SK-N-DZ (cell line): ENCODE results near the gene RRP12.

Source experiments
- DNase-seq: peaks from one replicate; pipeline ENCODE4 v3.0.0-alpha.2; 2015; ENCODE audit warnings: low spot score
- small RNA-seq, 2 experiments: library from RNA; depleted of rRNA; stranded (forward); fragments of <200 nt; gene quantifications; one replicate each; pipeline ENCODE3, GENCODE V24; 2014

The RRP12 gene

GRCh38 chr10:97319671-97320479 is 81.3 kb downstream of the RRP12 start:
- DNase-seq, result peak; percentile 55

GRCh38 chr10:97318772-97319651 is 82.1 kb downstream of the RRP12 start, which contains the start of gene FRAT1:
Gene FRAT1 (plus strand): TSS chr10:97319271. CDS start chr10:97319454, 183 bp downstream.
- peak; percentile 86 for DNase-seq

DNA sequence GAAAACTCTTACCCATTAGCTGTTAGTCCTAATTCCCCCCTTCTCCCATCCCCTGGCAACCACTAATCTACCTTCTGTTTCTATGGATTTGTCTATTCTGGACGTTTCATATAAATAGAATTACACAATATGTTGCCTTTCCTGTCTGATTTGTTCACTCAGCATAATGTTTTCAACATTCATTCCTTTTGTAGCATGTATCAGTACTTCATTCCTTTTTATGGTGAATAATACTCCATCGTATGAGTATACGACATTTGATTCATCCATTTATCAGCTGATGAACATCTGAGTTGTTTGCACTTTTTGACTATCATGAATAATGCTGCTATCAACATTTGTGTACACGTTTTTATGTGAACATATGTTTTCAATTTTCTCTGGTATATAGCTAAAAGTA is 86.5 kb downstream of the RRP12 start:
- DNase-seq, result no peak

DNA sequence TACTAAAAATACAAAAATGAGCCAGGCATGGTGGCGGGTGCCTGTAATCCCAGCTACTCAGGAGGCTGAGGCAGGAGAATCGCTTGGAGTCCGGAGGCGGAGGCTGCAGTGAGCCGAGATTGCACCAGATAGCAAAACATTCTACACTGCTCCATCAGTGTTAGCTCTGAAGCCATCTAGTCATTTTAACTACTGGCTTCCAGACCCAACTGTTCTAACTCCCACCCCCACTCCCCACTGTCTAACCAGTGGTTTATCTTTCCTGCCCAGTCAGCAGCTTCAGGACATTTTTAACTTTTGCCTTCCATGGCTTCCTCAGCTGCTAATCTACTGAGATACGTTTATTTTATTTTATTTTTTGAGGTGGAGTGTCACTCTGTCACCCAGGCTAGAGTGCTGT is 88.2 kb downstream of the RRP12 start:
- DNase-seq, result no peak

DNA sequence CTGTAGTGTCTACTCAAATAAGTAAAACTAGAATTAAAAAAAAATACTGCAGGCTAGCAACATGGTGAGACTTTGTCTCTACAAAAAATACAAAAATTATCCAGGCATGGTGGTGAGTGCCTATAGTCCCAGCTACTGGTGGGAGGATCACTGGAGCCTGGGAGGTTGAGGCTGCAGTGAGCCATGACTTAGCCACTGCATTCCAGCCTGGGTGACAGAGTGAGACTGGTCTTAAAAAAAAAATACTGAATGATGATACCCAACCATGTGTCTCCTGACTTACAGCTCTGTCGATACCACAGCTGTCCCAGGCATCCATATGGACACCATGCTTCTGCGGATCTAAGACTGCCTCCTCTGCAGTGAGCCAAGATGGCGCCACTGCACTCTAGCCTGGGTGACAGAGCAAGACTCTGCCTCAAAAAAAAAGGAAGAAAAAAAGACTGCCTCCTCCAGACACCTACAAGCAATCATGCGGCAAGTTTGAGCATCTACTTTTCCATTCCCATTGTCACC is 90.0 kb downstream of the RRP12 start:
- no peak for DNase-seq

DNA sequence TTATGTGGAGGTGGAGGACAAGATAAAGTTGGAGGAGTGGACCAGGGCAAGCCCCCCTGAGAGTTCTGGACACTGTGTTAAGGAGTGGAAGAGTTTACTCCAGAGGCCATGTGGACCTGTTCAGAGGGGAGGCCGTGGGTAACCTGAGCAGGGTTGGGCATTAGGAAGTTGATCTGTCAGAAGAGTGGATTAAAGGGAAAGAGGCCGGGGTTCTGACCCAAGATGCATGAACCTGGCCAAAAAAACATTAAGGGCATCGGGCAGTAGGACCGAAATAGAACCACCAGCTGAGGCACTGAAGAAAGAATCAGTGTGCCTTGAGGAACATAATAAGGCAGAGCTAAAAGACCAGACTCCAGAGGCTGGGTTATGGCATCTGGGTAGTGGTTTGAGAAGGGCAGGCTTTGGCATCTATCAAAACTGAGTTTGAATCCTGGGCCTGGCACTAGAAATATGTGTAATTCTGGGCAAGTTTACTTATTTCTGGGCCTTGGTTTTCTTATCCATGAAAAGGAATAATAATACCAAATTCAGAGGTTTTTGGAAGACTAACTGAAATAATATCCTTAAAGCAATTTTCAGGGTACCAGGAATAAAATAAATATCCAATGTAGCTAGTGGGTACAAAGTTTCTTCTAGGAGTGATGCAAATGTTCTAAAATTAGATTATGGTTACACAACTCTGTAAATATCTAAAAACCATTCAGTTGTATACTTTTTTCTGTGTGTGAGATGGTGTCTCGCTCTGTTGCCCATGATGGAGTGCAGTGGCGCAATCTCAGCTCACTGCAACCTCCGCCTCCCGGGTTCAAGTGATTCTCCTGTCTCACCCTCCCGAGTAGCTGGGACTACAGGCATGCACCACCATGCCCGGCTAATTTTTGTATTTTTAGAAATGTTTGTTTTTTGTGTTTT is 93.0 kb downstream of the RRP12 start:
- no peak for DNase-seq

- no peak for DNase-seq
Observed at GRCh38 chr10:97307441-97307840, 93.7 kb downstream of the RRP12 start.

Small RNA genes lying within 50 kb of the gene (small RNA-seq; reads per million reads assigned to genes)
- gene RF00019, result 0 reads per million in 2 experiments
